ES-I3 (cell line): Measurements from ENCODE around the gene ZNF683.

ENCODE experiments used
- H3K36me3 ChIP-seq: 2 replicates; pipeline ENCODE4 v1.6.1; 2013; ENCODE audit warnings: mild to moderate bottlenecking, low read length, control low read depth, moderate library complexity; ENCODE audit not compliant: insufficient read depth
- H3K4me1 ChIP-seq: 2 replicates; pipeline ENCODE4 v1.6.1; 2013; ENCODE audit warnings: mild to moderate bottlenecking, control low read depth, low read length; ENCODE audit not compliant: insufficient read depth
- H3K9ac ChIP-seq: 2 replicates; pipeline ENCODE4 v1.6.1; 2013; ENCODE audit warnings: low read depth, mild to moderate bottlenecking, low read length, moderate library complexity
- H3K9me3 ChIP-seq: 2 replicates; pipeline ENCODE4 v1.6.1; 2013; ENCODE audit warnings: mild to moderate bottlenecking, low read length, moderate library complexity; ENCODE audit not compliant: control insufficient read depth, insufficient read depth

The ZNF683 gene

DNA sequence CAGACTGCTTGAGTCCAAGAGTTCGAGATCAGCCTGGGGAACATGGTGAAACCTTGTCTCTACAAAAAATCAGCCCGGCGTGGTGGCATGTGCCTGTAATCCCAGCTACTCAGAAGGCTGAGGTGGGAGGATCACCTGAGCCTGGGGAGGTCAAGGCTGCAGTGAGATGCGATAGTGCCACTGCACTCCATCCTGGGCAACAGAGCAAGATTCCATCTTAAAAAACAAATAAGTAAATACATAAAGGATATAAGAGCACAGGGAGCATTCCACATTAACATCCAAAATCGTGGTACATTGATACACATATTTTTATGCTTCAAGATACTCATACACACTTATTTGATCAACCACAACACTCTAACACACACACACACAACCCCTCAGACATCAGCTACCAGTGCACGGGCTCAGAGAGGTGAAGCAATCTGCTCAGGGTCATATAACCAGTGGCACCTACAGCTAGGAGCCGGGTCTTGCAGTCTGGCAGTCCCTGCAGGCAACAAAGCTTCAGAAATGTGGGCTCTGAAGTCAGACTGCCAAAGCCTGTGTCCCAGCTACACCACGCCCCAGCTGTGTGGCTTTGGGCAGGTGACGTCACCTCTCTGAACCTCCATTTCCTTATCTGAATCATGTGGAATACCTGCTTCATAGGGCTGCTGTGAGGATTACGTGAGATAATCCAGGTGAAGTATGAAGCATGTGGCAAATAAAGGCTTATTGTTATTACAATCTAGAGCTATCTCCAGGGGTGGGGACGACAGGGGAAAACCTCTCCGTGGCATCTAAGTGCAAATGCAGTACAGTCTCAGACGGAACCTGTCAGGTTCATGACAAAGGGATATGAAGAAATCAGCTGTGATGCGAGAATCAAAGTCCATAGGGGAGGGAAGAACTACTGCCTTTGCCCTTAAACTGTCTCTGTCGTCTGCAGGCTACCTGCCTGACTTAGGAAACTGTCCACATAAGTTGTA, 13.9 kb downstream of the ZNF683 start:
- peak overlapping the region; percentile 71; the same call in 1 of the 2 replicates for H3K9ac ChIP-seq
- peaks cover 20% of the 10 kb centered on the region for H3K4me1 ChIP-seq
- H3K36me3 ChIP-seq = no peaks in the 10 kb centered on the region; the same call in 1 of the 2 replicates
- H3K9me3 ChIP-seq = no peaks in the 10 kb centered on the region

DNA sequence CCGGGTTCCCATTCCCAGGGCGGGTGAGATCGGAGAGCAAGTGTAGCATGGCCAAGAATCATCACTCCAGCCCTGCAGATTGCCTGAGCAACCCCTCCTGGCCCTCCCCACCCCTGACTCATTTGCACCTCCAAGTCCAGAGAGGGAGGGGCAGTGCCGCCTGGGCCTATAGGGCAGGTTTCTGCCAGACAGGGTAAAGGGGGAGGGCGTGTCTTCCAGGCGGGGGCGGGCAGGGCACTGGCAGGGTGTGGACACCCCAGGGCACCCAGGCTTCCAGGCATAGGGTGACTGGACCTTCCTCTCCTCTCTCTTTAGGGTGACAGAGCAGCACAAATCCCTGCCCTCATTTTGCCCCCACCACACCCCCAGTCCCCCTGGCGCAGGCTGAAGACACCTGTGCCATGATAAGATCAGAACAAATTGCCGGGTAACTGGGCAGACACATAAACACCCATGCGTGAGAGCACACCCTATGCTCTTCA, 15.4 kb downstream of the ZNF683 start:
- H3K36me3 ChIP-seq = no peaks in the 10 kb centered on the region; the same call in 1 of the 2 replicates
- H3K9ac ChIP-seq = no peak overlapping the region
- no peaks in the 10 kb centered on the region for H3K9me3 ChIP-seq
- peaks cover 28% of the 10 kb centered on the region for H3K4me1 ChIP-seq

DNA sequence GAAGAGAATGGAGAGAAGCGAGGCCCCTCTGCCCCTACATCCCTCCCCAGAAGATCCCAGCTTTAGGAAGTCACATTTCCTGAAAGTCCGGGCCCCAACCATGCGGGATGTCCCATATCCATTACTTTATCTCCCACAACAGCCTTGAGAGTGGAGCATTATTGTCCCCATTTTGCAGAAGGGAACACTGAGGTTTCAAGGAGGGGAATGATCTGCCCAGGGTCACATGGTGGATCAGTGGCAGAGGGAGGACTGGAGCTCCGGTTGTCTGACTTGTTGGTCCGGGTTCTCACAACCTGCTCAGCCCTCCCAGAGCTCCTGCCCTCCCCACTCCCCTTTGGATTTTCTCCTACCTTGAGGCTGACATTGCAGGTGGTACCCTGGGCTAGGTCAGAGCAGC, 16.4 kb downstream of the ZNF683 start:
- Histone ChIP-seq H3K9ac (no peak overlapping the region), H3K4me1 (peaks cover 38% of the 10 kb centered on the region), H3K36me3 (no peaks in the 10 kb centered on the region; the same call in 1 of the 2 replicates), H3K9me3 (no peaks in the 10 kb centered on the region)

DNA sequence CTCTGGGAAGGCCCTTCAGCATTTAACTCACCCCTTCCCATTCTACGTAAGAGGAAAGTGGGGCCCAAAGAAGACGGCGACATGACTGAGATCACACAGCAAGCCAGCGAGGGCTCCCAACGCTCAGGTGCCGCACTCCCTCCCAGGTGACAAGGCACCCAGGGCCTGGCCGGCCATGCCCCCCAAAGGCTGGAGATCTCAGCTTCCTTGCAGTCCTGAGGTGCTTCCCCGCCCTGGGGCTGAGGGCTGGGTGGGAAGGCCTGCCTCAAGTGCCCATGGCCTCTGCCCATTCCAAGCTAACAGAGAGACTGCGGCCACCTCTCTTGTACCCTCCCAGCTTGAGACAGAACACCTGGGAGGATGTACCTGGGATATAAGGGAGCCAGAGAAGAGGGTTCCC, 17.6 kb downstream of the ZNF683 start:
- Histone ChIP-seq H3K9me3 (no peaks in the 10 kb centered on the region), H3K9ac (no peak overlapping the region), H3K4me1 (peaks cover 49% of the 10 kb centered on the region), H3K36me3 (no peaks in the 10 kb centered on the region; the same call in 1 of the 2 replicates)

DNA sequence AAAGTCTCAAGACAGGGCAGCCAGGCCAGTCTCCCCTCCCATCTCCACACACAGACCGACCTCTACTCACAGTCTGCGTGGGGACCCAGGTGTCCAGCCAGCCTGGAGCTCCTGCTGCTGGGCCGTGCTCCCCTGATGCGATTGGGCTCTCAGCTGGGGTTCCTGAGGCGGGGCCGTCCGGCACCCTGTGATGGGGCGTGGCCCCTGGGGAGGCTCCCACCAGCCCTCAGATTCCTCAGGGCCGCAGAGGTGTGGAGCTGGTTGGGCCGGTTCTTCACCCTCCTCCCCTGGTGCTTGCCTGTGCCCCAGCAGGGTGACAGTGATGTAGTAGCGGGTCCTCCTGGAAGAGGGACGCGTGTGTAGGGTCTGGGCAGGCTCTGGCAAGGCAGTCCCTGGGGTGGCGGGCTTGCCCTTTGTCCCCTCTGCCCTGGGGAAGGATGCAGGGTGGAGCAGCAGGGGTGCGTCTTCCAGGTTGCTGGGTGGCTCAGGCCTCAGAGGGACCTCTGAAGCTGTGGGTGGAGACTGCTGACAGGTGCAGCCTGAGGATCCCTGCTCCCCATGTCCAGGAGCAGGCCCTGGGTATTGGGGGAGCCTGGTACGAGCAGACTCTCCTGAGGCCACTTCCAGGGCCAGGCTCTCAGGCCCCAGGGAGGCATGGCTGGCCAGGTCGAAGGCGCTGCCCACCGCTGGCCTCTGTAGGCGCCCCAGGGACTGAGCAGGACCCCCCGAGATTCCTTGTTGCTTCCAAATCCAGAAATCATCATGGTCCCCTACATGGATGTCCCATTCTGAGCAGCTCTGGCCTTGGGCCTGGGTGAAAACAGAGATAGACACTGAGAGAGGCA, 18.4 kb downstream of the ZNF683 start, which contains the start of gene CRYBG2:
Gene CRYBG2 (minus strand): TSS at position 155 of the 845 bp plus-strand sequence. CDS start 7,473 bp downstream, outside the sequence.
- Histone ChIP-seq H3K9me3 (no peaks in the 10 kb centered on the region), H3K9ac (no peak within 1 kb of the TSS), H3K4me1 (peaks cover 57% of the 10 kb centered on the region), H3K36me3 (no peaks in the 10 kb centered on the region; the same call in 1 of the 2 replicates)

DNA sequence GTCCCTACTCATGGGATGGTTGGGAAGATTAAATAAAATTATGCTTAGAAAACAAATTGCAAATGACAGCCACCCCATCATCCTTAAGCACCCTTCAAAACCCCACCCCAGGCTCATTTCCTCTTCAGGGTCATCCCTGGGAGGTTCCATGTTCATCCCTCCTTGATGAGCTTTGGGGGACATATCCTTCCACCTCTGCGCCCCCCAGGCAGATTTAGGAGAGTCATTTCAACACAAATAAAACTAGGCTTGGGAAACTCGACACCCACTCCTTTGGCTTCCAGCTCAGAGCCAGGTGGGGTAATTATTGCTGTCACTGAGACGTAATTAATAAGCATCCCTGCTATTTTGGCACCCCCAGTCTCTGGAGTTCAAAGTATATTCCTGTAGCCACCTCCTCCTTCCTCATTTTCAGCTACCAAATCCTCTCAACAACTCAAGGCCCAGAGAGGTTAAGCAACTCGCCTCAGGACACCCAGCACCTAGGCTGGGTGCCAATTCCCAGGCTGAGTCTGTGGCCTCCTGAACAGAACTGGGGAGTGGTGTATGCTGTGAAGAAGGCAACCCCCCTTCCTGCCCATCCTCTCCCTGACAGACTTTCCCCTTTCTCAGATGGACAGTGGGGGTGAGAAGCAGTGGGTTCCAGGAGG, 19.2 kb downstream of the ZNF683 start:
- Histone ChIP-seq H3K9me3 (no peaks in the 10 kb centered on the region), H3K9ac (no peak overlapping the region), H3K4me1 (peaks cover 51% of the 10 kb centered on the region), H3K36me3 (no peaks in the 10 kb centered on the region; the same call in 1 of the 2 replicates)

DNA sequence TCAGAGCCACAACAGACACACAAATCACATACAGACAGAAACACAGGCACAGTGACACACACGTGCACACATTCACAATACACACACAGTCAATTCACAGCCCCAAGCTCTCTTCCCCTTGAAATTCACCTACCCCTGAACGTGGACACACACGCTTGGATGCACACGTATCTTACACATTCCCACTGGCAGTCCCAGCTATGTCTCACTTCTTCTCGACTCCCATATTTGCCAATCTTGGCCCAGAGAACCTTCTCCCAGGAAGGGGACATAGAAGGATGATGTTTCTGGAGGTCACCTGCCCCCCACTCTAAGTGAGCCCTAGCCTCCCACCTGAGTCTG, 20.2 kb downstream of the ZNF683 start:
- peaks cover 50% of the 10 kb centered on the region for H3K4me1 ChIP-seq
- no peaks in the 10 kb centered on the region; the same call in 1 of the 2 replicates for H3K36me3 ChIP-seq
- no peak overlapping the region for H3K9ac ChIP-seq
- no peaks in the 10 kb centered on the region for H3K9me3 ChIP-seq

DNA sequence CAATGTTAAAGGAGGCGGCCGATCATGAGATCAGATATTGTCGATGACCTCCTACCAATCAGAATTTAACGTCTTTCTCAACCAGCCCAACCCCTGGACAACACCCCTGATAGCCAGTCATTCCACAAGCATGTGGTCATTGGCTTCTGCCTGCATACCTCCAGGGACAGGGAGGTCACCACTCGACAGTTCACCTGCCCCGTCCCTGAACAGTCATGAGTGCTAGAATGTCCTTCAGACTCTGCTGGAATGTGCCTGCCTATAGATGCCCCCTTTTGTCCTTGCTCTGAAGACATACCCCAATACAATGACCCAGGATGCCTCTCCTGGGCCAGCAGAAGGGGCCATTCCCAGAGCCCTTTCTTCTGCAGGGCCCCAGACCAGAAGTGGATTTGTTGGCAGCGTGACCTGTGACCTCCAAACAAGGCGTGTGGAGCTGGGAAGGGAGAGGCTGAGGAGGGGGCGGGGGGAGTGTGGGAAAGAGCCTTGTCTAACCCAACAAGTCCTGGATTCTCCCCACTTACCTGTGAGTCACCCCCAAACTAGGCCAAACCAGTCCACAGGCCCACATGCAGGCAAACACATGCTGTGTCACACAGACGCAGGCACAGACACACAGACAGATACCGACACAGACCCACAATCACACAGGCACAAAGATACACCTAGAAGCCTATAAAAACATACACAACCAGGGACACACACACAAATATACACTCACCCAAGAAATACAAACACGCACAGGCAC, 20.8 kb downstream of the ZNF683 start:
- no peaks in the 10 kb centered on the region for H3K9me3 ChIP-seq
- H3K36me3 ChIP-seq = no peaks in the 10 kb centered on the region; the same call in 1 of the 2 replicates
- no peak overlapping the region for H3K9ac ChIP-seq
- peaks cover 44% of the 10 kb centered on the region for H3K4me1 ChIP-seq

DNA sequence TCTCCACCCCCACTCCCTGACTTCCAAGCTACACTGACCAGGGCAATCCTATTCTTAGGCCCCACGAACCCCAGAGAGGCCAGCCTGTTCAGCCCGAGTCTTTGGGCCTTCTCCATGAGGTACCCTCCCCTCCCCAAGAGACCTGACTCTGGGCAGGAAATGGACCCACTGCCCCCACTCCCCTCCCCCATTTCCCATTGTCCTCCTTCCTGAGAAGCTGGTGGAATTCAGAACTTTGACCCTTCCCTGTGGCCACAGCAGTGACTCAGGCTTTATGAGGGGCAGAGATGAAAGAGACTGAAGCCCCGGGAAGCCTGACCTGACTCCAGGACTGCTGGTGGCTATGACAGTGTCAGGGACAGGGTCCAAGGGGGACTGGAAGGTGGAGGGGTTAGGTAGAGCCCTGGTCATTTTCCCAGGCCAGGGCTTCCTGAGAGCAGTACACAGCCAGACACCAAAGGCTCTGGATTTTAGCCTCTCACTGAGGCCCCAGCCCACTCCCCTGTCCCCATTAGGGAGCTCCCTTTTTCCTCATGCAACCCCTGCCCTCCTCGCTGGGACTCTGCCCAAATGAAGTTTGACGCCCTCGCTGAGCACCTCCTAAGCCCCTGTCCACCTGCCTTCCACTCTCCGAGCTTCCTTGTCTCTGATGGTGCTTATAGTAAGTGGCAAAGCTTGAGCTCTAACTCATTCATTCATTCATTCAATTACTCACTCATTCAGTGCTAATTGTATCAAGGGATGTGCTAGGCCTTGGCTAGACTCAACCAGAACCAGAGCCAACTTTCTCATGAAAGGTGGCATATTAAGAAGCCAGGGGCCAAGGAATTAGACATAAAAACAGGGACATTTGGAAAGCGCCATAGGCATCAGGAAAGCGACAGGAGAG, 21.6 kb downstream of the ZNF683 start:
- Histone ChIP-seq H3K4me1 (peaks cover 38% of the 10 kb centered on the region), H3K36me3 (no peaks in the 10 kb centered on the region; the same call in 1 of the 2 replicates), H3K9me3 (no peaks in the 10 kb centered on the region), H3K9ac (no peak overlapping the region)

DNA sequence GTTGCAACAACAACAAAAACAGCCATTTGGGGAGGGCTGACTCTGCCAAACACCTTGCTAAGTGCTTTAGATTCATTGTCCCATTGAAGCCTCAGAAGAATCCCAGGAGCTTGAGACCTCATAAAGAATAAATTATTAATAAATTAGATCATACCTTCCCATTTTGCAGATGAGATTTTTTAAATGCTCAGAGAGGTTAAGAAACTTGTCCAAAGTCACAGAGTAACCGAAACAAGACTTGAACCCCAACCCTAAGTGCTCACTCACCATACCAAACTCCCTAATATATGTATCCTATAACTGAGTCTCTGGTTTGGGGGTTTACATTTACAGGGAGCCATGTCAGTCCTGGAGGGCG, 22.2 kb downstream of the ZNF683 start:
- H3K9ac ChIP-seq = no peak overlapping the region

DNA sequence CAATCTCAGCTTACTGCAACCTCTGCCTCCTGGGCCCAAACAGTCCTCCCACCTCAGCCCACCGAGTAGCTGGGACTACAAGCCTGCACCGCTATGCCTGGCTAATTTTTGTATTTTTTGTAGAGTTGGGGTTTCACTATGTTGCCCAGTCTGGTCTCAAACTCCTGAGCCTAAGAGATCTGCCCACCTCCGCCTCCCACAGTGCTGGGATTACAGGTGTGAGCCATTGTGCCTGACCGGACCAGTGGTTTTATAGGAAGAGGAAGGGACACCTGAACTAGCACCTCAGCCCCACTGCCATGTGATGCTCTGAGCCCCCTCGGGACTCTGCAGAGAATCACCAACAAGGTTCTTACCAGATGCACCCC, 22.7 kb downstream of the ZNF683 start:
- Histone ChIP-seq H3K36me3 (no peaks in the 10 kb centered on the region; the same call in 1 of the 2 replicates), H3K9me3 (no peaks in the 10 kb centered on the region), H3K4me1 (peaks cover 38% of the 10 kb centered on the region), H3K9ac (no peak overlapping the region)

More for the DNA sequence above, 22.2 kb downstream of the ZNF683 start:
- Histone ChIP-seq H3K36me3 (no peaks in the 10 kb centered on the region; the same call in 1 of the 2 replicates), H3K4me1 (peaks cover 38% of the 10 kb centered on the region), H3K9me3 (no peaks in the 10 kb centered on the region)

DNA sequence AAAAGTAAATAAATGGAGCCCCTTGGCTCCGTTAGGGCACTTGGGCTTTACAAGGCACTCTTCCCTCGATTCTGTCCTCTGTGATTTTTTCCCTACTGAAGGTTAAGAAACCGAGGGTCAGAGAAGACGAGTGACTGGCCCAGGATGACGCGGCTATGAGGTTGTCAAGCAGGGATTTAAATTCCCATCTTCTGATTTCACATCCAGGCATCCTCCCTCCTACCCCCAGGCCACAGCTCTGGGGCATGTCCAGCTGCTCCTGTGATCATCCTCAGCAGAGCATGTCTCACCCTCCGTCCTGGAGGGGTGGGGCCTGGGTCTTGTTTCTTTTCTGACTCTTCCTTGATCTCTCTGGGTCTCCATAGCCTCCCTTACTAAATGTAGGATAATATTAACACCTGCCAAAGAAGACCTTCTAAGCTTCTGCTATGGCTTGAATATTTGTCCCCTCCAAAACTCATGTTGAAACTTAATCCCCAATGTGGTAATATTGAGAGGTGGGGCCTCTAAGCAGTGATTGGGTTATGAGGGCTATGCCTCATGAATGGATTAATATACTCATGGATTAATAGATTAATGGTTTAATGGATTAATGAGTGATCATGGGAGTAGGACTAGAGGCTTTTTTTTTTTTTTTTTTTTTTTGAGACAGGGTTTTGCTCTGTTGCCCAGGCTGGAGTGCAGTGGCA, 23.2 kb downstream of the ZNF683 start:
- Histone ChIP-seq H3K9ac (no peak overlapping the region), H3K36me3 (no peaks in the 10 kb centered on the region; the same call in 1 of the 2 replicates), H3K9me3 (no peaks in the 10 kb centered on the region), H3K4me1 (peaks cover 38% of the 10 kb centered on the region)
